GM19455 (cell line): ENCODE measurements around the gene CGA.
"Not testable (repeated sequence)": the region's sequence is repeated elsewhere in the genome, so short reads cannot be mapped to it uniquely, and the experiment has no call there.

Experiments
- ATAC-seq: cut with Tn5 transposase; IDR thresholded peaks from one replicate; pipeline ENCODE4 v1.9.1; 2021; ENCODE audit not compliant: unreplicated experiment

Gene CGA

DNA sequence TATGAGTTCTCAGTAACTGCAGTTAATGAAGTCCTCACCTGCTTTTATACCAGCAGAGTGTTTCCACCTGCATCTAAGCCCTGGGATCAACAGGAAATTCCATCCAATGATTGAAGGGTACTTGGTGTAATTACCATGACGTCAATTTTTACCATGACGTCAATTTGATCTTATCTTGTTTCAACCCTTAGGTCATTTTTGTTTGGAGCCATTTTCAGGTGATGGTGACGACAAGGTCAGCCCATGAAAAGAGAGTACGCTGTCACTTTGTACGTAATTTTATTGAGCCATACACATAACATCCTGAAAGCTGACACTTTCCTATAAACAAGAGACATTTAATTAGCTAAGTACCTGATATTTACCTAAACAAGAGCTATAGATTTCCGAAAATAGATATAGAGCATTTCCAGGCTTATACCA, at the start of gene CGA:
Gene CGA, minus strand, starts transcription at position 20 of the 423 bp plus-strand sequence. CDS start 6,906 bp downstream, outside the sequence.
- ATAC-seq: no peak

DNA sequence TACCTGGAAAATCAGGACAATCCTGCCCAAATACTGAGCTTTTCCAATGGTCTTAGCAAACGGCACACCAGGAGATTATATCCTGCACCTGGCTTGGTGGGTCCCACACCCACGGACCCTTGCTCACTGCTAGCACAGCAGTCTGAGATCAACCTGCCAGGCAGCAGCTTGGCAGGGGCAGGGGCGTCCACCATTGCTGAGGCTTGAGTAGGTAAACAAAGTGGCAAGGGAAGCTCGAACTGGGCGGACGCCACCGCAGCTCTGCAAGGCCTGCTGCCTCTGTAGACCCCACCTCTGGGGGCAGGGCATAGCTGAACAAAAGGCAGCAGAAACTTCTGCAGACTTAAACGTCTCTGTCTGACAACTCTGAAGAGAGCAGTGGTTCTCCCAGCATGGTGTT, 45.0 kb upstream of the CGA start:
- ATAC-seq: not testable (repeated sequence)

DNA sequence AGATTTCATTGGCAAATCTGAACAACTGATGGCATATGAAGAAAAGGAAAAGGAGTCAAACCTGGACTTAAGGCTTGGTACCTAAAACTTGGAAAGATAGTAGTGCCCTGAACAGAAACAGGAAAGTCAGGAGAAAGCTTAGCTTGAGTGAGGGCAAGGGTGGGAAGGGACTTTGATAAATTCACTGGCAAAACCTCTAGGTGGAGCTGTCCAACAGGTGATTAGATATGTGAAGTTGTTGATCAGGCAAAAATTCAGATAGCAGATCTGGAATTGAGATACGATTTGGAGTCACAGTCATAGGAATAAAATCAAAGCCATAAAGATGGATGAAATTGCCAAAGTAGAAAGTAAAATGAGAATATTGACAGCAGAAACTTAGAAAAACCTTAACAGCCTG, 44.3 kb upstream of the CGA start:
- ATAC-seq: peak; percentile 82

DNA sequence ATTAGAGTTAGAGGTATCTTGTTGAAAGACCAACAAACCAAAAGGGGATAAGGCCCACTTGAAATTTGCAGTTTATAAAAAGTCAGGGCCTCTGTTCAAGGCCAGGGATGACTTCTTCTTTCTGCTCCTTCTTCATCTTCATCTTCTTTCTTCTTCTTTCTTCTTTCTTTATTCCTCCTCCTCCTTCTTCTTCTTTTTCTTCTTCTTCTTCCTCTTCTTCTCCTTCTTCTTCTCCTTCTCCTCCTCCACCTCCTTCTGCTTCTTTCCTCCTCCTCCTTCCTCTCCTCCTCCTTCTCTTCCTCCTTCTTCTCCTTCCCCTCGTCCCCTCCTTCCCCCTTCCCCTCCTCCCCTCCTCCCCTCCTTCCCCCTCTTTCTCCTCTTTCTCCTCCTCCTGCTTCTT, 42.1 kb upstream of the CGA start:
- ATAC-seq: no peak

DNA sequence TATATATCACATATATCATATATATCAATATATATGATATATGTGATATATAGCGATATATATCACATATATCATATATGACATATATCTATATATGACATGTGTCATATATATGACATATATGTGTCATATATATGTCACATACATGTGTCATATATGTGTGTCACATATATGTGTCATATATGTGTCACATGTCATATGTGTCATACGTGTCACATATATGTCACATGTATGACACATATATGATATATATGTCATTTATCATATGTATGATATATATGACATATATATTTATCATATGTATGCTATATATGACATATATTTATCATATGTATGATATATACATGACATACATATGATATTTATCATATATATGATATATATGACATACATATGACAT, 32.8 kb upstream of the CGA start:
- ATAC-seq: no peak

DNA sequence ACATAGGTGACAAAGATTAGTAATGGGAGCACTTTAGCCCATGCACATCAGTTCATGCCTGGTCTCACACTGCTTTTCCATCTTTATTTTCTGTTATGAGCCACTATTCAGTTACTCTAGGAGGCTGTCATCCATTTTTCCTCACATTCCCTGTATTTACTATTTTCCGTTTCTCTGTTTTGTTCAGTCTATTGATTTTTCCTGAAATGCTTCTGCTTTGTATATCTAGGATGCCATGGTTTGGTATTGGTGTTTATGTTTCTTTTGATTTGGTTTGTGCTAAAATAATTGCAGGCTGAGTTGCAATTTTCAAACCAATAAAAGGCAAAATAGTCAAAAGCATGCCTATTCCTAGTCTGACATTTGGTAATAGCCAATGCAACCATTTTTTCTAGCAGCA, 31.6 kb upstream of the CGA start:
- no peak for ATAC-seq

DNA sequence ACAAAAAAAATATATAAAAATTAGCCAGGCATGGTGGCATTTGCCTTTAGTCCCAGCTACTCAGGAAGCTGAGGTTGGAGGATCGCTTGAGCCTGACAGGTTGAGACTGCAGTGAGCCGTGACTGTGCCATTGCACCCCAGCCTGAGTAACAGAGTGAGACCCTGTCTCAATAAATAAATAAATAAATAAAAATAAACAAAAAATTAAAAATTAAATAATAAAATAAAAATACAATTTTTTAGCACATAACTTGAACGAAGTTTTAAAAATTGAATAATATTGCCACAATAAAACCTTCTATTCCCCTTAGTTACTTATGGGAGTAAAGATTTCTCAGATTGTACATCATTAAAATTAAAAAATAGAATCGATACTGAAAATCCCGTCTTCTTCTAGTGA, 29.2 kb upstream of the CGA start:
- ATAC-seq: no peak

DNA sequence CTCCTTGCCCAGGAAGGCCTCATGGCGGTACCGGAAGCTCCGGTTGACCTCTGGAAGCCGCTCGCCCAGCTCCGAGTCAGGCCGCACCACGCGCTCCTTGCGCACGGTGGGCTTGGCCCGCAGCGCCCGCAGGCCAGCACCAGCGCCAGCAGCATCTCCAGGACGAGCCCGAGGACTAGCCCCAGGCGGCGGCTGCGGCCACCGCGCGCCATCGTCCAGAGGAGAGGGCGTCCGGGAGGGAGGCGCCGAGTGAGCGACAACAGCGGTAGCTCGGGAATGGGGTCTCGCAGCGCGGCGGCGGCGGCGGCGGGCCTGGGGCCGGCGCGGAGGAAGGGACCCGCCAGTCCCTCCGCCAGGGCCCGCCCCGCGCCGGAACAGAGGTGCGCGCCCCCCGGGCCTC, 27.6 kb upstream of the CGA start:
- ATAC-seq: no peak

DNA sequence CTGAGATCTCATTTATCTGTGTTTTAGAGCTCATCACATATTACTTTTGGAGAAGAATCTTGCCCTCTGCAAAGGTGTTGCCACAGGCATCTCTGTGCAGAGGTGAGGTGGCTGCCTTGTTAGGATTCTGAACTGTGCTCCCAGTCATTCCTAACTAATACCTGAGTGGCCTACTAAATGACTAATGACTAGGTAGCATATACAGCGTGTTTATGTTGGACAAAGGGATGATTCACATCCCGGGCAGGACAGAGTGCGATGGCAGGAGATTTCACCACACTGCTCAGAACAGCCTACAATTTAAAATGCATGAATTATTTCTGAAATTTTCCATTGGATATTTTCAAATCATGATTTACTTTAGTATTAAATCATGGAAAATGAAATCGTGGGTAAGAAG, 23.1 kb upstream of the CGA start:
- no peak for ATAC-seq

DNA sequence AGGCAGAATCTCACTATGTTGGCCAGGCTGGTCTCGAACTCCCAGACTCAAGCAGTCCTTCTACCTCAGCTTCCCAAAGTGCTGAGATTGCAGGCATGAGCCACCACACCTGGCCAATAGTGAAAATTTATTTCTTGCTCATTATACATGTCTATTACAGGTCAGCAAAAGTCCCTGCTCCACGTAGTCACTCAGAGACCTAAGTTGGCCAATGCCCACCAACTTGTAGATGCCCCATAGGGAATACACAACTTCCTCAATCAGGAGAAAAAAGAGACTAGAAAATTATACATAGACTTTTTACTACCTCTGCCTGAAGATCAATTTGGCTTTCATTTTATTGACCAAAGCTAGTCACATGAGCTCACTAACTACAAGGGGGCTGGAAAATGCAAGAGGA, 22.0 kb upstream of the CGA start:
- ATAC-seq: no peak

DNA sequence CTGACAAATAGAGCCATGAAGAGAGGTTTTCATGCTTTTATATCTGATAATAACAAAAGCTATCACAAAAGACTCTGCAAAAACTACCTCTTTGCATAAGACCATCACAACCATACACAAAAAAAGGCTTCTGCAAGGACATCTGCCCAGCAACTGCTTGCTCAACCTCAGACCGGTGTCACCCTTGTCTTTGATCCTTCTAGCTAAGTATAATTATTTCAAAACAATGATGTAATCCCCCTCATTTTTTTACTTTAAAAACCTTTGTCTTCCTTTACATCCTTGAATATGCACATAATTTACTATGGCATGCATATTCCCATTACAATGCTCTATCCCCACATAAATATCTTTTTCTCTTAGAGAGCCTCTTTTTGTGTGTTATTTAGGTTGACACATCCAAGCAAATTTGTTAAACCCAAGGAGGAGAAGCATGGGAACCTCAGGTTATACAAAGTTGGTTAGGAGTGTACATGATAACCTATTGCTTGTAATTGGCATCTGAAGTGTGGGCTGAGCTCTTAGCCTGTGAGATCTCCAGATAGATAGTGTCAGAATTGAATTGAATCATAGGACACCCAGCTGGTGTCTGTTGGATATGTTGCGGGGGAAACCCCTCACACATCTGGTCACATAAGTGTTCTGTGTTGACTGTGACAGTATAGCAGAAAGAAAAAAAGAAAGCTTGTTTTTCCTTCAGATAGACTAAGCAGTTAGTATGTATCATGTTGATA, 20.7 kb upstream of the CGA start:
- peak; percentile 88 for ATAC-seq

DNA sequence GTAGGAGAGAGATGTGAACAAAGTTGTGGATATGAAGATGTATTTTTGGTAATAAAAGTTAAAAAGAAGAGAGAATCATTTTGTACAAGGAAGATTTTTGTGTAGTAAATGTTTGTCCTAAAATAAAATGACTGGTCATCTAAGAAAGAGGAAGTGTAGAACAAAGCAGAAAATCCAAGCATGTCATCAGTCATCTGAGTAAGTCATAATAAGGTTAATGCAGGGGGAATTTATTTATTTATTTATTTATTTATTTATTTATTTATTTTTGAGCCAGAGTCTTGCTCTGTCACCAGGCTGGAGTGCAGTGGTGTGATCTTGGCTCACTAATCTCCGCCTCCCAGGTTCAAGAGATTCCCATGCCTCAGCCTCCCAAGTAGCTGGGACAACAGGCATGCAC, 15.7 kb upstream of the CGA start:
- ATAC-seq: no peak

DNA sequence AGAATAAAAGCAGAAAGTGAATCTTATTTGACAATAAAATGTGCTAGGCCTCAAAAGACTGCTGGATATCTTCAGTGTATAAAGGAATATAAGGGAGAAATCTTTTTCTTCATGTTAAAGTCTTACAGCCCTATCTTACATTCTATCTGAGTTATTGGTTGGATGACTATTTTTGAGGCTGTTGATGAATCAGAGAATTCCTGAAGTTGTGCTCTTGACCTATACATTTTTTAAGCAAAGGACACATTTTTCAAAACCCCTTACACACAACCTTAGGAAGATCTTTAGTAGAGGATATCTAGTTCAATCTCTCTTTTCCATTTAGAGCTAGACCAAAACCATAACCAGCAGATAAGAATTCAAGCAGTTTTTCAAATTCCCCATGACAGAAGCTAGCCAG, 10.9 kb upstream of the CGA start:
- ATAC-seq: no peak

DNA sequence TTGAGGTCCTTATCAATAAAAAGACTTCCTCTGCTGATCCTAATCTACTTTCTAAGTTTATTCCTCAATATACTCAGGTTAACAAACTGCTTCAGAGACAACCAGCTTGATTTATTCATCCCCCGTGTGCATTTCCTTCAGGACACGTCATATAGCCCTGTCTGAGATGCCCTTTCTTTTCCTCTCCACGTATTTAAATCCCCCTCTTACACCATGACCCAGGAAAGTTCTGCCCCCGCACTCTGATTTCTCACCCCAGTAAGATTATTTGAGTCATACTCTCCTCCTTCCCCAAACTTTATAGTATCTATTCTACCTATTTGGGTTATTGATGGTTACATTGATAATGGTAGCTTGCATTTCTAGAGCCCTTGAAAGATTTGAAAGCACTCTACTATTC, 9.8 kb upstream of the CGA start:
- ATAC-seq: no peak

DNA sequence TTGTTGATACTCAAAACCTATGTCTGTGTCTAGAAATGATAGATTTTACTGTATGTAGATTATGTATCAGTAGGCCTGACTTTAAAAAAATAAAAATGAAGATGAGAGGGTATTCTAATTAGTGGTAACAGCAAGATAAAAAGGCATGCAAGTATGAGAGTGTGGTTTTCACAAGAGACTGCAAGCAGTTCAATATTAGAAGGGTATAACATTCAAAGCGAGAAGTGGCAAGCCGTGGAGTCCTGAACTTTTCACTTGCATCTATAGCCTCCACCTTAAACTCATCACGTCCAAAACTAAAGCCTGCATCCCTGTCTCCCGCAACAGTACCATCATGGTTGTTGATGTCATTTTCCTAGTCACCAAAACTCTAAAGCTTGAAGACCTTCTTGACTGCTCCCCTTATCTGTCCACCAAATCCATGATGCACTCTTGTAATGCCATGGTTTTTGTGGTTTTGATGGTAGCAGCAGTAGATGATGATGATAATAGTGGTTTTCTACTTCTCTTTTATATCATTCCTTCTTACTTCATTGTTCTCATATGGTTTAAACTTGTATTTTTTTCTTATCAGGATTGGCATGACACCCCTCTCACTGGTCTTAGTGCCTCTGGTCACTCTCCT, 9.2 kb upstream of the CGA start:
- ATAC-seq: no peak

DNA sequence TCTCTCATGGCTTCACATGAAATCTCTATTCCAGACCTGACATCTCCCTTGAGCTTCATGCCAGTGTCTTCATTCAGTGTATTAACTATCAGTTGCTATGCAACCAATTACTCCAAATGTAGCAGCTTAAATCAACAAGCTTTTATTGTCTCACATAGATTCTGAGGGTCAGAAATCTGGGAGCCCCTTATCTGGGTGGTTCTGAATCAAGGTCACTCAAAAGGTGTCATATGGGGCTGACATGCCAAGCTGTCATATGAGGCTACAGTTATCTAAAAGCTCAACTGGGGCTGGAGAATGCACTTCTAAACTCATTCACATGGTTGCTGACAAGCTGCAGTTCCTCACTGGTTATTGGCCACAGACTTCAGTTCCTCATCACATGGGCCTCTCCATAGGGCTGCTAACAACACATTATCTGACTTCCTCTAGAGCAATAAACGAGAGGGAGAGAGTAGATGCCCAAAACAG, 7.3 kb upstream of the CGA start:
- no peak for ATAC-seq

DNA sequence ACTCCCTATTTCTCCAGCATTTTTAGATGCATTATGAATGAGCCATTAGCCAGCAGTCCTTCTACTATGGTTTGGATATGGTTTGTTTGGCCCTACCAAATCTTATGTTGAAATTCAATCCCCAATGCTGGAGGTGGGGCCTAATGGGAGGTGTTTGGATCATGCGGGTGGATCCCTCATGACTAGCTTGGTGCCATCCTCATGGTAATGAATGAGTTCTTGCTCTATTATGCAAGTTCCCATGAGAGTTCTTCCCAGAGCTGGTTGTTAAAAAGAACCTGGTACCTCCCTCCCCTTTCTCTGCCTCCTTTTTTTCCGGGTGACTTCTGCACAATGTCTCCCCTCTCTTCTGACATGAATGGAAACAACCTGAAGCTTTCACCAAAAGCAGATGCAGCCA, 6.2 kb upstream of the CGA start:
- no peak for ATAC-seq

DNA sequence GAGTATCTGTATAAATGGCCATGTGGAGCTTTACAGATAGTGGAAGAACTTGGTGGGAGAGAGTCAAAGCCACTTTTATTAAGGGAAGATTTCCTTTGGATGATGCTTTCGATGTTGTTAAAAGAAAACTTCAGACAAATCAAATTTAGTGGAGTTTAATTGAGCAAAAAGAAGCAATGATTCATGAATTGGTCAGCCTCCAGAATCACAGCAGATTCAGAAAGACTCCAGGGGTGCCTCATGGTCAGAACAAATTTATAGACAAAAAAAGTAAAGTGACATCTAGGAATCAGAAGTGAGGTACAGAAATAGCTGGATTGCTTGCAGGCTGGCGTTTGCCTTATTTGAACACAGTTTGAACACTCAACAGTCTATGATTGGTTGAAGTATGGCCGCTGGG, 5.3 kb upstream of the CGA start:
- ATAC-seq: no peak

DNA sequence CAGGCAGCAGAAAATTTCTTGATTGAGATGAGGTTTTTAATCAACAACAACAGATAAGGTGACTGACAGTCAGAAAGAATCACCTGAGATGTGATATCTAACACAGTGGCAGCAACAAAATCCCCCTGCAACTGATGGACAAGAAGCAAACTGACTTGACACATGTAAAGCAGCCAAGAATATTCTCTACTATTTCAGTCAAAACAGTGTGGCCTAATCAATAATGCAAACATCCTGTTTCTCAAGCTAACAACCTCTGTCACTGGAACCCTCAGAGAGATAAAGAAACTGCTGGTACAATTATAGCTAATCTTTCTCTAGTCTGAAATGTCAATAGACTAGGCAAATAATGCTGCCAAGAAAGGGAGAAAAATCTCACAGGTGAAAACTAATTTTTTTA, 4.6 kb upstream of the CGA start:
- ATAC-seq: peak; percentile 84

DNA sequence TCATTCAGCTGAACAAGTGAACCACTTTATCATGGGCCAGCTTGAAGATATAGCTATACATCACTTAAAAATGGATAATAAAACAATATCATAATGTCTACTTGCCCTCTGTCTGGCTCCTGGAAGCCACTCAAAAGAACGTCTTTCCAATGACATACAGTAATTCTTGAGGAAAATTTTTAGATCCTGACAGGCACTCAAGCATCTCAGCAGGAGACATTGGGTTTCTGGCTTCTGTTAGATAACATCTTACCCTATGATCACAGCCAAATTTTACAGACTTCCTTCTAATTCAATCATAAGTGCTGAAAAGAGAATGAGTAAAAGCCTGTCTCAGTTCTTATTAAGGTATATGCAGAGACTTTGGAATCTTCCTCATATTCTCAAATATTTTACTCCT, 330 bp downstream of the CGA start:
- ATAC-seq: no peak

DNA sequence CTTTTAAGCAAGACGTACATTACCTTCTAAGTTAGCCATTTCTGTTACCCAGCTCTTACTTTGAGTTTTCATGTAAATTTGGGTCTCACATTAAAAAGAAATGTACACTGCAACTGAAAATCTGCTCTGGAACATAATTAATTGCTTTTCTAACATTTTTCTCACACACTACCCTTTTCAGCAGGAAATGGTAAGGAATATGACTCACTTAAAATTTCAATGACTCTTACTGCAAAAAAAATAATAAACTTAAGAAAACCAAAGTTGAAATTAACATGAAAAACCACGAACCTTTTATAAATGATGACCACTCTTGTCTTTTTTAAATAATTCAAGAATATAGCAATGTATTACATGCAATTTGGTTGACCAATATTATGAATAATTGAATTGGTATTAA, 1.3 kb downstream of the CGA start:
- ATAC-seq: no peak

DNA sequence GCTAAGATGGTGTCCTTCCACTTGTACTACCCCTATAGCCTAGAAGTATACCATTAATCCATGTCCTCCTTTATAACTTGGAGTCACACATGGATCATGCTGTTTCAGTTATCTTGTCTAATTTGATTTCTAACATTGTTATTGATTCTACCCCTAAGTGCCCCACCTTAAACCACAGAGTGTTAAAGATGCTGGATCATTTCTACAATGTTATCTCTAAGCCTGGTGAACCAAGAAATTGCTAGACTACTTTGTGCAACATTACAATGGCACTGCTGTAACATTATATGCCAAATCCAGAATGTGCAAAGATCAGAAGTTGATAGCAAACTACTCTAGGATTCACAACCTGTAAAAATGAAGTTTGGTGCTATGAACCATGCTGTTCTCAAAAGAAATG, 1.7 kb downstream of the CGA start:
- no peak for ATAC-seq

DNA sequence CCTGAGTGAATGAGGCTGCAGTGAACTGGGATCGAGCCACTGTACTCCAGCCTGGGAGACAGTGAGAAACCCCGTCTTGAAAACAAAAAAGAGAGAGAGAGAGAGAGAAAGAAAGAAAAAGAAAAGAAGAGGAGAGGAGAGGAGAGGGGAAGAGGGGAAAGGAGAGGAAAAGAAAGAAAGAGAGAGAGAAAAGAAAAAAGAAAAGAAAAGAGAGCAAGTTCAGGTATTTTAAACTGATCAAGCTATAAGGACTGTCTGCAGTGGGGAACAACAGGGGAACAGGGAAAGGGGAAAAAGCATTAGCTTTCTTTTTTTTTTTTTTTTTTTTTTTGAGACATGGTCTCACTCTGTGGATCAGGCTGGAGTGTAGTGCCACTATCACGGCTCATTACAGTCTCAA, 2.5 kb downstream of the CGA start:
- no peak for ATAC-seq
